Umbilical cord (tissue), 2 donors: Measurements from ENCODE around the gene SMIM29. TPM values are rescaled to one million over a fixed set of nuclear protein-coding genes. Genes with fewer than 3 reads are reported as not detected.
A peak's percentile ranks its signal among the peaks of the same experiment; 100 is the strongest.

ENCODE experiments used
- DNase-seq: peaks from one replicate; pipeline ENCODE4 v3.0.0-alpha.2; 2015; ENCODE audit warnings: low spot score
- total RNA-seq: library from RNA; depleted of rRNA; stranded (reverse); fragments of >200 nt; gene quantifications from one replicate; pipeline ENCODE4 v1.2.3, GENCODE V29; 2014; ENCODE audit warnings: low replicate concordance; ENCODE audit not compliant: insufficient read depth

Gene SMIM29
- total RNA-seq, 1 donor from 2014 or later = 10.1 TPM

- no peak for DNase-seq
These were observed 21.8 kb downstream of the SMIM29 start for GRCh38 chr6:34226731-34227586.

GRCh38 chr6:34226066-34226465 lies 22.7 kb downstream of the SMIM29 start:
- no peak for DNase-seq

- no peak for DNase-seq
These were observed 23.3 kb downstream of the SMIM29 start for GRCh38 chr6:34225551-34225950.

- peak; percentile 94 for DNase-seq
These were observed 24.6 kb downstream of the SMIM29 start for GRCh38 chr6:34223956-34224940.

- DNase-seq = no peak
These were observed 25.3 kb downstream of the SMIM29 start for GRCh38 chr6:34223381-34223955.

DNA sequence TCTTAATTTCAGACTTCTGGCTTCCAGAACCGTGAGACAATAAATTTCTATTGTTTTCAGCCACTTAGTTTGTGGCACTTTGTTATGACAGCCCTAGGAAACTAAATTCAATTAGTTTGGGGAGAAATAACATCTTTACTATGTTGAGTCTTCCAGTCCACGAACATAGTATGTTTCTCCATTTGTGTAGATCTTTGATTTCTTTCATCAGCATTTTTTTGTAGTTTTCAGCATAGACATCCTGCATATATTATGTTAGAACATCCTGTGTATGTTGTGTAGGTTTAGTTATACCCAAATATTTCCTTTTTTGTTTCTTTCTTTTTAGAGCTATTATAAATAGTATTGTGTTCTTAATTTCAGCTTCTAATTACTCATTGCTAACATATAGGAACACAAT lies 30.1 kb downstream of the SMIM29 start:
- no peak for DNase-seq

GRCh38 chr6:34213772-34214171 lies 35.0 kb downstream of the SMIM29 start:
- no peak for DNase-seq

GRCh38 chr6:34207695-34208443 lies 40.9 kb downstream of the SMIM29 start:
- no peak for DNase-seq

GRCh38 chr6:34206726-34207125 lies 42.1 kb downstream of the SMIM29 start:
- no peak for DNase-seq

DNA sequence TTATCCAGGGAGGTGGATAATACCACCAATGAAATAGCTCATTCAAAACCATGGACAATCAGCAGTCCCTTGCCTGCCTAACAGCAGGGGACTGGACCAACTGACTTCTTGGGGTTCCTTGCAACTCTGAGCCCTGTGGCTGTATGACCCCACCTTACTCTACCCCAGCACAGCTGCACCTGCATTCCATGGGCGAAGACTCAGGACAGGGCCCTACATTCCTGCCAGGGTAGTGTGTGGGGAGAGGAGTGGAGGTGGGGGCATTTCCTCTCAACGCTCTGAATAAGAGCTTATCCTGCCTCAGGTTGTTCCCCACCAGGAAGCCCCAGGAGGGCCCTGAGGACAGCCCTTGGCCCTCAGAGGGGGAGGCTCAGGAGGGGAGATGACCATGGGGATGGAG lies 42.9 kb downstream of the SMIM29 start:
- no peak for DNase-seq

- no peak for DNase-seq
These were observed 43.3 kb downstream of the SMIM29 start for GRCh38 chr6:34205466-34205865.

GRCh38 chr6:34204693-34205092 lies 44.1 kb downstream of the SMIM29 start:
- DNase-seq = no peak

DNA sequence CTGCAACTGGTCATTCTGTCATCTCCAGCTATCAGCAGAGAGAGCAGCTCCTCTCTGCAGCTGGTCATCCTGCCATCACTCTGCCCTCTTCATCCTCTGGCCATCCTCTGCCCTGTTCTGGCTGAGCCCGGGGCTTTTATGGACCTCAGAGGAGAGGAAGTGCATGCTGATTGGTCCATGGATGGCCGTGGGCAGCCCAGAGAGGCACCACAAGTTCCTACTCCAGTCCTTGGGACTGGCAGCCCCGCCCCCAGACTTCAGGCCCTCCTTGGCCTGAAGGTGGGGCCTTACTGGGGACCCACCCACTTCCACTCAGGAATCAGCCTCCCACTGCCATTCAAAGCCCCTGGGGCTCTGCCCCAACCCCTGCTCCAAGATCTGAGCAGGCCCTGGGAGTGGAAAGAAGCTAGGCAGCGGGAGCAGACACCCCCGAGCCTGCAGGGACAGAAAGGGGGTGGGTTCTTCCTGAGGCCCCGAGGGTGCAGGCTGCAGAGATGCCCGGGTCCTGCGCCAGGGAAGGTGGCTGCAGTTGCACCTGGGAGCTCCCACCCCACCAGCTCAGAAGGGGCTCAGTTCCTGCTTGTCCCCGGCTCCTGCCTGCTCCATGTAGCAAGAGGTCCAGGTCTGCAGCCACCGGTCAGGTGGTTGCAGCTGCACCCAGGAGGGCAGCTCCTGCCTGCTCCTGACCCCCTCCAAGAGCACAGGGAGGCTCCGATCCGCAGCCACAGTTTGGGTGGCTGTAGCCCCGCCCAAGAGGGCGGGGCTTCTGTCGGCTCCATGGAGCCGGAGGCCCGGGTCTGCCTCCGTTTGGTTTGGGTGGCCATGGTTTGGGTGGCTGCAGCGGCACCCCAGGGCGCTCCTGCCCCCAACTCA lies 46.2 kb downstream of the SMIM29 start:
- DNase-seq = no peak

DNA sequence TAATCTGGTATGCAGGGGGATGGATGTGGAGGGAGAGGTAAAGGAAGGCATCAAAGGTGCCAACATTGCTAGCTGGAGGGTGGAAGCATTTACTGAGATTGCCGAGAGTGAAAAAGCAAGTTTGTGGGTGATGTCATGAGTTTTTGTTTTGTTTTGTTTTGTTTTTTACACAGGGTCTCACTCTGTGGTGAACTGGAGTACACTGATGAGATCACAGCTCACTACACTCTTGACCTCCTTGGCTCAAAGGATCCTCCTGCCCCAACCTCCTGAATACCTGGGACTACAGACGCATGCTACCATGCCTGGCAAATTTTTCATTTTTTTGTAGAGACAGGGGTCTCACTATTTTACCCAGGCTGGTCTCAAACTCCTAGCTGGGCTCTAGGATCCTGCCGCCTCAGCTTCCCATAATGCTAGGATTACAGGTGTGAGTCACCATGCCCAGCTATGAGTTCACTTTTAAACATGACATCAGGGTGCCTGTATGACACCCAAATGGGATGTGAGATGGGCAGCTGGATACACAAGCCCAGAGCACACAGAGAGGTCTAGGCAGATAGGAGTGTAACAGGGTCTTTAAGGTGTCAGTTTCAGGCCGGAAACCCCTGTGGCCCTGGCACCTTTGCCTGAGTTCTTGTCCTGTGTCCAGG lies 47.2 kb downstream of the SMIM29 start:
- no peak for DNase-seq

DNA sequence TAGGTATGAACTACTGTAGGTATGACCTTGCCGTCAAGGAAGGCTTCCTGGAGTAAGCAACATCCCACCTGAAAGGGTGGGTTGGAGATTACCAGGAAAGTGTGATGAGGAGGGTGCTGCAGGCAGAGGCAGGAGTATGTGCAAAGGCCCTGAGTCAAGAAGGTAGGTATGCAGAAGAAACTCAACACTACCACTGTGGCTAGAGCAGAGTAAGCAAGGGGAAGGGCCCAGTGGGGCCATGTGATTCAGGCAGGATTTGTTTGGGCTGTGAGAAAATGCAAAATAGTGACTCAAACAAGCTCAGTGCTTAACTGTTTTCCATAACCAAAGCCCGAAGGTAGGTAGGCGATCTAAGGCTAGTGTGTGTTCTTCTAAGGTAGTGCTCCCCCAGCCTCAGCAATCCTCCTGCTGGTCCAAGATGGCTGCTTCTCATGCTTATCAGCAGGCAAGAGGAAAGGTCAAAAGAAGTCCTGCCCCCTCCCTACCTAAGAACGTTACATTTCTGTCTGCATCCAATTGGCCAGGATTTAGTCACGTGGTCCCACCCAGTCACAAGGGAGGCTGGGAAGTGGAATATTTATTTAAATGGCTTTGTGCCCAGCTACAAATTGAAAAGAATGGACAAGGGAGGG lies 48.4 kb downstream of the SMIM29 start:
- no peak for DNase-seq

- DNase-seq = no peak
These were observed 52.0 kb downstream of the SMIM29 start for GRCh38 chr6:34196833-34197195.
